GM13976 (cell line): ENCODE results near the gene TMIGD1.

ENCODE experiments used
- DNase-seq: peaks from one replicate; pipeline ENCODE4 v3.0.0; 2012; ENCODE audit warnings: low spot score
- in situ Hi-C: fragments of 300-500 bp; cut with MboI; formaldehyde crosslinking; loops from one replicate; pipeline ENCODE4 v1.12.0; 2022; ENCODE audit warnings: low sequenced_read_pairs, mixed read lengths, inconsistent platforms; ENCODE audit not compliant: unreplicated experiment
- TF ChIP-seq, protein P1 (sequence below): IDR thresholded peaks from 2 replicates; pipeline ENCODE4 v1.5.1; 2012; ENCODE audit warnings: borderline replicate concordance, mild to moderate bottlenecking; ENCODE audit not compliant: insufficient read depth; ENCODE audit errors: extremely low read depth, missing control alignments, control extremely low read depth

The TMIGD1 gene, protein sequence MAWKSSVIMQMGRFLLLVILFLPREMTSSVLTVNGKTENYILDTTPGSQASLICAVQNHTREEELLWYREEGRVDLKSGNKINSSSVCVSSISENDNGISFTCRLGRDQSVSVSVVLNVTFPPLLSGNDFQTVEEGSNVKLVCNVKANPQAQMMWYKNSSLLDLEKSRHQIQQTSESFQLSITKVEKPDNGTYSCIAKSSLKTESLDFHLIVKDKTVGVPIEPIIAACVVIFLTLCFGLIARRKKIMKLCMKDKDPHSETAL

DNA sequence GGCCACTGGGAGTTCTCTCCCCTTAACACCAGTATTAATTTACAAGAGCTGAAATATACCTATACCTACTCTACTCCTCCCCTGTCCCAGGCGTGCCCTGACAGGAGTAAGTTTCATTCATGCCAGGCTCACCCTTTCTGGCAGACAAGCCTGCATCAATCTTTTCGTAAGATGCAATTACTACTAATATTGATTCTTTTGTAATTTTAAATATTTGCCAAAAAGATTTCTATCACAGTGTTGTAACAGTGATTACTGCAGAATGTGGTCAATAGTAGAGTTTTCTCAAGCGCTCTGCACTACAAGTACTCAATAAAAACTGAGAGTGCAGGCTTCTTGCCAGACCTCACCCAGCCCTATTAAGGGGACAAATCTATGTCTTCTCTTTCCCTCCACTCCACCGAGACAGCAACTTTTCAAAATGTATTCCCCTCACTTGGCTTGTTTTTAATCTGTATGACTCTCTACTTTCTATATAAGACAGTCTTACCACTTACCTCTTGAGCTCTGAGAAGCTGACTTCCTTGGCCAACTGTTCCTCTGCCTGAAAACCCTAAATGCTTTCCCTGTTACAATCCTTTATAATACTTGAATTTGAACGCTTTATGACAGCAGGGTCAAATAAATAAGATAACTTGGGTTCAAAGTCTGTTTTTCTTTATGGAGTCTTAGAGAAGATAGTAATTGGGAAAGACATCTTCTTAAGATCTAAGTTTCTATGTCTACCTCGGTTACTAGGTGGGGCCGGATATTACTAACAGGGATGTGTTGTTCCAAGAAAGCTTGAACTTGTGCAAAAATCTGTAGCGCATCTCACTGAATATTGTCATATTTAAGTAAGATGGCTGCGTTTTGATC is at the start of gene TMIGD1:
Gene TMIGD1, minus strand, starts transcription at position 555 of the 858 bp plus-strand sequence. CDS start 1,924 bp downstream, outside the sequence.
- in situ Hi-C loops = no loop called here
- TF ChIP-seq, protein P1, sequence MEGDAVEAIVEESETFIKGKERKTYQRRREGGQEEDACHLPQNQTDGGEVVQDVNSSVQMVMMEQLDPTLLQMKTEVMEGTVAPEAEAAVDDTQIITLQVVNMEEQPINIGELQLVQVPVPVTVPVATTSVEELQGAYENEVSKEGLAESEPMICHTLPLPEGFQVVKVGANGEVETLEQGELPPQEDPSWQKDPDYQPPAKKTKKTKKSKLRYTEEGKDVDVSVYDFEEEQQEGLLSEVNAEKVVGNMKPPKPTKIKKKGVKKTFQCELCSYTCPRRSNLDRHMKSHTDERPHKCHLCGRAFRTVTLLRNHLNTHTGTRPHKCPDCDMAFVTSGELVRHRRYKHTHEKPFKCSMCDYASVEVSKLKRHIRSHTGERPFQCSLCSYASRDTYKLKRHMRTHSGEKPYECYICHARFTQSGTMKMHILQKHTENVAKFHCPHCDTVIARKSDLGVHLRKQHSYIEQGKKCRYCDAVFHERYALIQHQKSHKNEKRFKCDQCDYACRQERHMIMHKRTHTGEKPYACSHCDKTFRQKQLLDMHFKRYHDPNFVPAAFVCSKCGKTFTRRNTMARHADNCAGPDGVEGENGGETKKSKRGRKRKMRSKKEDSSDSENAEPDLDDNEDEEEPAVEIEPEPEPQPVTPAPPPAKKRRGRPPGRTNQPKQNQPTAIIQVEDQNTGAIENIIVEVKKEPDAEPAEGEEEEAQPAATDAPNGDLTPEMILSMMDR = no peak
- no peak for DNase-seq

DNA sequence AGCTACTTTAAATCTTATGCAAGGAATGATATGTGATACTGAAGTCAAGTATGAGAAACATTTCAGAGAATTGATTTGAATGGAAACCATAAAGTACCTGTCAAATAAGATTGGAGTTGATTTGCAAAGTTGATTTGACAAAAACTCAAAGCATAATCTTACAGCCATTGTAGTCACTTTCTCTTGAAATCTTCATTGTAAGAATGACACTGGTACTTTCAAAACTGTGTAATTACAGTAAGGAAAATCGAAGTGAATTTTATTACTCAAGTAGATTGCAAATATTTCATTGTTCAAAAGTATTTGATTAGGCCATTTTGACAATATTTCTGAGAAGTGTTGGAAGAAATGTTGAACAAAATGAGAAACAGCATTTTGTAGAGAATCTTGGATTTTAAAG is 48.5 kb upstream of the TMIGD1 start:
- in situ Hi-C loops = no loop called here
- TF ChIP-seq, protein P1 = no peak
- DNase-seq = no peak

DNA sequence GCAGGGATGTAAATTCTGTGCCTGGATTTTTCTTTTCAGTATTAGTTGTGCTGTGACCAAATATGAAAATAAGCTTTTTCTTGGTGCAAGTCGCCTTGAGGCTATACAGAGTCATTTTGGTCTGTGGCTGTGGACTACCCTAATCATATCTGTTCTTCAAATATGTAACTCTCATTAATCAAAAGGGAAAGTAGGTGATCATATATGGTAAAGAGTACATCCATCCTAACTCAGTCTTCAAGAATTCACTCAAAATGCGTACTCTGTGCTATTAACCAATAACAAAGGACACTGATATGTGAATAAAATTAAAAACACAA is 47.4 kb upstream of the TMIGD1 start:
- in situ Hi-C loops = no loop called here

DNA sequence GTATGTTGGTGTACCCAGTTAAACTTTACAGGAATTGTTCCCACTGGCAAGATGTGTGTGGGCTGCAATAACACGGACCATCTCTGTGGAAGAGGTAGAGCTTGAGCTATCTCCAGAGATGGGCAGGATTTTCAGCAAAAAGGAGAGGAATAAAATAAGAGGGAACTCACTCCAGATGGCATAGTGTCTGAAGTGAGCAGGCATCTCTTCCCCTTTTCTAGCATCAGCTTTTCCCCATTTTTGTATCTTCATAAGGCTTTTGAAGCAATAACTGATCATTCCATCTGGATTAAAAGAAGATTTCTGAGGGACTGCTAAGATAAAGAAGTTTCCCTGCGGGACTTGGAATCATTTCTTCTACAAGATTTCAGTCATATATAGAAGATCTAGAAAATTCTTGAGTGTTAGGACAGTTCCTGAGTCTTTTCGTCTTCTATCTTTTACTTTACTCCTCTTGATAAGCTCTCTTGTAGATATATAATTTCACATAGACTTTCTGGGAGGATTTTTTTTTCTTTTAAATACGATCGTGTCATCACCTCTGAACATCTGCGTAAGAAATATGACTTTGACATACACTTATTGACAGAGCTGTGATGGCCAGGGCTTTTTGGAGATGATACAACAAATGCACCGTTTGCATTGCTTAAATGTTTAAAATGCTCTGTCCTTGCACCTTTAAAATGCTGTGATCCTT is 46.9 kb upstream of the TMIGD1 start:
- in situ Hi-C loops = no loop called here
- TF ChIP-seq, protein P1 = no peak
- no peak for DNase-seq

More for the DNA sequence above, 47.4 kb upstream of the TMIGD1 start:
- DNase-seq = no peak
- TF ChIP-seq, protein P1 = no peak

DNA sequence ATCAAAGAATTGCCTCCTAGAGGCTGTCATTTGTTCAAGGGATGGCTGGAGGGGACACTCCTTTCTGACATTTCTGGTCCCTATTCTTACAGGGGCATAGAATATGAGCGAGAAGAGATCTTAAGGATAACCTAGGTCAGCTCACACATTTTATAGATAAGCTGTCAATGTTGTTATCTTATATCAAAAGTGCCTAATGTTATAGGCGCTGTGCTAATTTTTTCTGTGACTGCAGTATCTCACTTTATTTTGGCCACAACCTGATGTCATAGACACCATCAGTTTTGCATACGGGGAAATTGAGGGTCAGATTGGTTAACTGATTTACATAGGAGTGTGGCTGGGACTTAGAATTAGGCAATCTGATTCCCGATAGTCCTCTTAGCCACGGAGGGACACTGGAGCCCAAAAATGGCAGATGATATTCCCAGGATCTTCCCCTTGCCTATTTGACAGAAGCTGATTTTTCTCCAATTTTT is 46.1 kb upstream of the TMIGD1 start:
- in situ Hi-C loops = no loop called here
- TF ChIP-seq, protein P1 = no peak
- DNase-seq = peak; percentile 51

DNA sequence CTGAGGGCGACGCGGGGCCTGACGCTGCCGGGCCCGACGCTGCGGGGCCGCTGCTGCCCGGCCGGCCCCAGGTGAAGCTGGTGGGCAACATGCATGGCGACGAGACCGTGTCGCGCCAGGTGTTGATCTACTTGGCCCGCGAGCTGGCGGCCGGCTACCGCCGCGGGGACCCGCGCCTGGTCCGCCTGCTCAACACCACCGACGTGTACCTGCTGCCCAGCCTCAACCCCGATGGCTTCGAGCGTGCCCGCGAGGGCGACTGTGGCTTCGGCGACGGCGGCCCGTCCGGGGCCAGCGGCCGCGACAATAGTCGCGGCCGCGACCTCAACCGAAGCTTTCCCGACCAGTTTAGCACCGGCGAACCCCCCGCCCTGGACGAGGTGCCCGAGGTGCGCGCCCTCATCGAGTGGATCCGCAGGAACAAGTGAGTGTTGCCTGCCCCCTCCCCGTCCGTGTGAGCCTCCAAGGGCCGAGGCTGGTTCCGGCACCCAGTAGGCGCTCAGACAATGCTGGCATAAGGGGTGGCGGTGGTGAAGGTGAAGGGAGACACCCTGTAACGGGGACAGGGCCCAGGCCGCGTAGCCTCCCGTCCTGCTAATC is 45.5 kb upstream of the TMIGD1 start:
- peak; percentile 35 for DNase-seq
- TF ChIP-seq, protein P1 = no peak
- in situ Hi-C loops = no loop called here
